ENCODE data around the gene LMBRD2. TPM values are rescaled to one million over a fixed set of nuclear protein-coding genes. Genes with fewer than 3 reads are reported as not detected.

The LMBRD2 gene
- total RNA-seq, 4 donors from 2014 or later: 6.9 to 23.2 (median 8.8) TPM

DNA sequence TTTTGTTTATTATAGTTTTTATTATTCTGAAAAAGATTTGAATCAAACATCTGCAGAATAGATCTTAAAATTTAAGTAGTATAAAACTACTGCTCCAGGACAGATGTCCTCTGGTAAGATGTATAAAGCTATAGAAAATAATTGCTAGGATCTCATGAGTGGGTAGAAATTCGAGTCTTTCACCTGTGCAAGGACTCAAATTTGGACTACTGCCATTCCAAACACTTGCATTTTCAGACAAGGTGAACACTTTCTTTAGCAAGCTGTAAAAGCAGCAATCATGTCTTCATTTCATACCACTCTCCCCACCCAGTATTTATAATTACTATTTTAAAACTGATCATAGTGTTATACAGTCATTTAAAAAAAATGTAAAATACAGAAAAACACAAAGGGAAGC, 20.9 kb upstream of the LMBRD2 start:
- H3K27me3 ChIP-seq: no peaks in the 10 kb centered on the region
- no peaks in the 10 kb centered on the region for H3K4me1 ChIP-seq
- no peak for DNase-seq
- H3K27ac ChIP-seq: no peak overlapping the region
- 48 to 62% methylated on average over 1 of the region's 1 CpG for WGBS, 2 donors
- peaks cover 6 to 92% (median 15%) of the 10 kb centered on the region in 3 donors for H3K36me3 ChIP-seq
- TF ChIP-seq POLR2A (IDR thresholded peaks at IDR 0.05): no peak
- TF ChIP-seq, protein P1, sequence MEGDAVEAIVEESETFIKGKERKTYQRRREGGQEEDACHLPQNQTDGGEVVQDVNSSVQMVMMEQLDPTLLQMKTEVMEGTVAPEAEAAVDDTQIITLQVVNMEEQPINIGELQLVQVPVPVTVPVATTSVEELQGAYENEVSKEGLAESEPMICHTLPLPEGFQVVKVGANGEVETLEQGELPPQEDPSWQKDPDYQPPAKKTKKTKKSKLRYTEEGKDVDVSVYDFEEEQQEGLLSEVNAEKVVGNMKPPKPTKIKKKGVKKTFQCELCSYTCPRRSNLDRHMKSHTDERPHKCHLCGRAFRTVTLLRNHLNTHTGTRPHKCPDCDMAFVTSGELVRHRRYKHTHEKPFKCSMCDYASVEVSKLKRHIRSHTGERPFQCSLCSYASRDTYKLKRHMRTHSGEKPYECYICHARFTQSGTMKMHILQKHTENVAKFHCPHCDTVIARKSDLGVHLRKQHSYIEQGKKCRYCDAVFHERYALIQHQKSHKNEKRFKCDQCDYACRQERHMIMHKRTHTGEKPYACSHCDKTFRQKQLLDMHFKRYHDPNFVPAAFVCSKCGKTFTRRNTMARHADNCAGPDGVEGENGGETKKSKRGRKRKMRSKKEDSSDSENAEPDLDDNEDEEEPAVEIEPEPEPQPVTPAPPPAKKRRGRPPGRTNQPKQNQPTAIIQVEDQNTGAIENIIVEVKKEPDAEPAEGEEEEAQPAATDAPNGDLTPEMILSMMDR (IDR thresholded peaks at IDR 0.05): no peak
- no peak overlapping the region for H3K4me3 ChIP-seq
- intact Hi-C loops (cut with DNase I): loop anchor here (10.0 kb wide), 1 partner anchor 222 kb away; no protein-coding TSS in a partner anchor
- H3K9me3 ChIP-seq: no peaks in the 10 kb centered on the region

DNA sequence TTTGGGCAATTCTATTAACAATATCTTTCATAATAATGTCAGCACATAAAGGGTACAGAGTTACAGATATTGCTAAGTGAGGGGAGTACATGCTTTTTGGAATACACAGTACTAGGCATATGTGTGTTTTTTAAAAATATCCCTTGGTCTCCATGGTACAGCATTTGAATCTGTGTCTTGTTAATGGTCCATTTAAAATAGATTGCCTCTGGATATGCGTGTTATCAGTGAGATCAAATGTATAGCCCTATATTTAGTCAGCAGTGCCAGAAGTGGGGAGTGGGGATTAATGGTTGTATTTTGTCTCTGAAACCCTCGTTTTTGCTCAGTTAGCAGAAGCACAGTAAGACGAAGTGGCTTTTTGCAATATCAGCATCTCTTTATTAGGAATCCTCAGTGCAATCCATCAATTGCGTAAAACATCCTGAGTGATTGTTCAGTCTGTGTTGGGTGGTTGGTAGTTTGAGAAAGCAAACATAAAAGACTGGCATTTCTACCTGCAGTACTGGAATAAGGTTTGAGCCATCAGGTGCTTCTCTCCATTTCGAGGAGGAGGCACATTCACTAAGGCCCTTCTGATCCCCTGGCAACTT, 19.2 kb upstream of the LMBRD2 start:
- WGBS, 2 donors: 81 to 86% methylated on average over 5 of the region's 5 CpGs
- no peak overlapping the region for H3K4me3 ChIP-seq
- DNase-seq: no peak
- intact Hi-C loops (cut with DNase I): loop anchor here (10.0 kb wide), 1 partner anchor 224 kb away; no protein-coding TSS in a partner anchor
- H3K27me3 ChIP-seq: no peaks in the 10 kb centered on the region
- TF ChIP-seq POLR2A (IDR thresholded peaks at IDR 0.05): no peak
- TF ChIP-seq, protein P1 (IDR thresholded peaks at IDR 0.05): no peak
- peaks cover 9 to 97% (median 15%) of the 10 kb centered on the region in 3 donors for H3K36me3 ChIP-seq
- no peaks in the 10 kb centered on the region for H3K4me1 ChIP-seq
- no peaks in the 10 kb centered on the region for H3K9me3 ChIP-seq
- no peak overlapping the region for H3K27ac ChIP-seq

DNA sequence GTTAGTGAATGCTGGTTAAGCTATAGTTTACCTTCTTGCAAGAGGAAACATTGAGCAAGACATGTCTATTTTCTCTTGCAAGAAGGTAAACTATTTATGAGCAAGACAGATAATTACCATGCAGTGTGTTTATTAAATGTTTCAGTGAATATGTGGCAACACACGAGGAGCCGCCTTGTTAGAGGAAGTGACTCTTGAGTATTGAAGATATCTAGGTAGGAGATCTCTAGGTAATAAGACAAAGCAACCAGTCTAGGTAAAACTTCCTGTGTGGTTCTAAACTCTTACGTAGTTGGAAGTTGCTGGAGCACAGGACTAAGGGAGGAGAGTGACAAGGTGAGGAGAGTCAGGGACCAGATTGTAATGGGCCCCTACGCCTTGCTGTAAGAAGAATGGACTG, 17.1 kb upstream of the LMBRD2 start:
- H3K27ac ChIP-seq: no peak overlapping the region
- H3K4me3 ChIP-seq: no peak overlapping the region
- no peaks in the 10 kb centered on the region for H3K4me1 ChIP-seq
- no peaks in the 10 kb centered on the region for H3K9me3 ChIP-seq
- no peaks in the 10 kb centered on the region for H3K27me3 ChIP-seq
- no peak for TF ChIP-seq POLR2A (IDR thresholded peaks at IDR 0.05)
- TF ChIP-seq, protein P1 (IDR thresholded peaks at IDR 0.05): no peak
- intact Hi-C loops (cut with DNase I): no loop called here
- no peak for DNase-seq
- H3K36me3 ChIP-seq: peaks cover 13 to 100% (median 15%) of the 10 kb centered on the region in 3 donors
- WGBS, 2 donors: 81 to 92% methylated on average over 4 of the region's 4 CpGs

DNA sequence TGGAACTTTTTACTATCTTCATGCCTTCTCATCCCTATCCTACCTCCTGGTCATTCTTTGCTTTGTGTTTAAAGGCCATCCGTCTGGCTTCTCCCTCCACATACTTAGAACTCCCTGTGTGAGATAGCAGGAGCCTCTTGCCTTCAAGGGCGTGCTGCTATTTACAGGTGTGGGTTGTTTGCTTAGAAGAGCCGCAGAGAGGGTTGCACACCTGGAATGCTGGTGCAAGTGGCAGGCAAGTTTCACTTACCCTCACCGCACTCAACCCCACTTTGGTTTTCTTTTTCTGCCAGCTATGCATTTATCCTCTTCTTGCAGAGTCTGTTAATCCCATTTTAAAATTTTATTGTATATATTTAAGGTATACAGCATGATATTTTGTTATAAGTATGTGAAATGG, 12.8 kb upstream of the LMBRD2 start:
- WGBS, 2 donors: 84 to 98% methylated on average over 4 of the region's 4 CpGs
- no peak overlapping the region for H3K4me3 ChIP-seq
- H3K36me3 ChIP-seq: peaks cover 4 to 98% (median 13%) of the 10 kb centered on the region in 3 donors

More for the DNA sequence above, 12.8 kb upstream of the LMBRD2 start:
- no peak for DNase-seq
- Histone ChIP-seq H3K27ac (no peak overlapping the region), H3K4me1 (peaks cover 0 to 18% (median 0%) of the 10 kb centered on the region in 3 donors), H3K9me3 (no peaks in the 10 kb centered on the region), H3K27me3 (no peaks in the 10 kb centered on the region)
- intact Hi-C loops (cut with DNase I): no loop called here
- no peak for TF ChIP-seq POLR2A (IDR thresholded peaks at IDR 0.05)
- TF ChIP-seq, protein P1 (IDR thresholded peaks at IDR 0.05): no peak

Data from esophagus squamous epithelium (tissue), 5 donors.